Loucy (cell line): Measurements from ENCODE around the gene TFCP2L1.

Experiments used
- CTCF ChIP-seq: fragments of 200-600 bp; sonication (generic); conservative IDR thresholded peaks from 2 replicates; pipeline ENCODE4 v1.5.1; 2014; ENCODE audit warnings: mild to moderate bottlenecking, antibody characterized with exemption, low read length
- EZH2phosphoT487 ChIP-seq: fragments of 200-600 bp; IDR thresholded peaks from 2 replicates; pipeline ENCODE4 v1.6.1; 2018; ENCODE audit warnings: antibody characterized with exemption, mild to moderate bottlenecking, moderate library complexity, borderline replicate concordance

DNA sequence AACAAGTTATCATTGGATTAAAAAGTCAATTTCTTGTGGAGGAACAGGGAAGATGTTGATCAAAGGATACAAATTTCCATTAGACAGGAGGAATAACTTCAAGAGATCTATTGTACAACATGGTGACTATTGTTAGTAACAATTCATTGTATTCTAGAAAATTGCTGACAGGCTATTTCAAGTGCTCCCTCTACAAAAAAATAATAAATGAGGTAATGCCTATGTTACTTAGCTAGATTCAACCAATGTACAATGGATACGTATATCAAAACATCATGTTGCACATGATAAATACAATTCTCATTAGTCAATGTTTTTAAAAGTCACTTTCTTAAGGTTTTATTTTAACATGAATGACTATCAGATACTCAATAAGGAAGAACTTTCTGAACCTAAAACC, 33.5 kb downstream of the TFCP2L1 start:
- TF ChIP-seq CTCF (no peak), EZH2phosphoT487 (no peak)
